NCI-H510A treated with DMSO at 0.1 percent for 48 hours (cell line): Measurements from ENCODE around the gene OR10T2.
"Not testable (repeated sequence)": the region's sequence is repeated elsewhere in the genome, so short reads cannot be mapped to it uniquely, and the experiment has no call there.

Experiments
- DNase-seq: peaks from one replicate; lab custom pipeline; 2025; lab: John Stamatoyannopoulos, UW

The OR10T2 gene, protein sequence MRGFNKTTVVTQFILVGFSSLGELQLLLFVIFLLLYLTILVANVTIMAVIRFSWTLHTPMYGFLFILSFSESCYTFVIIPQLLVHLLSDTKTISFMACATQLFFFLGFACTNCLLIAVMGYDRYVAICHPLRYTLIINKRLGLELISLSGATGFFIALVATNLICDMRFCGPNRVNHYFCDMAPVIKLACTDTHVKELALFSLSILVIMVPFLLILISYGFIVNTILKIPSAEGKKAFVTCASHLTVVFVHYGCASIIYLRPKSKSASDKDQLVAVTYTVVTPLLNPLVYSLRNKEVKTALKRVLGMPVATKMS

DNA sequence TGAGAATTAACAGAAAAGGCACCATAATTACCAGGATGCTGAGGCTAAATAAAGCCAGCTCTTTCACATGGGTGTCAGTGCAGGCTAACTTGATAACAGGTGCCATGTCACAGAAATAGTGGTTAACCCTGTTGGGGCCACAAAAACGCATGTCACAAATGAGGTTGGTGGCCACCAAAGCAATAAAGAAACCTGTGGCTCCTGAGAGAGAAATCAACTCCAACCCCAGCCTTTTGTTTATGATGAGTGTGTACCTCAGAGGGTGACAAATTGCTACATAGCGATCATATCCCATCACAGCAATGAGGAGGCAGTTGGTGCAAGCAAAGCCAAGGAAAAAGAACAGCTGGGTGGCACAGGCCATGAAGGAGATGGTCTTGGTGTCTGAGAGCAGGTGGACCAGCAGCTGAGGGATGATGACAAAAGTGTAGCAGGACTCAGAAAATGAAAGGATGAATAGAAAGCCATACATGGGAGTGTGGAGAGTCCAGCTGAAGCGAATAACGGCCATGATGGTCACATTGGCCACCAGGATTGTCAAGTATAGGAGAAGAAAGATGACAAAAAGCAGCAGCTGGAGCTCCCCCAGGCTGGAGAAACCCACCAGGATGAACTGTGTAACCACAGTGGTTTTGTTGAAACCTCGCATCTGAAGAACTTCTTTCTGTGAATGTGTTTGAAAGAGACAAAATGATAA is at the start of gene OR10T2:
OR10T2 (minus strand) TSS at position 649 of the 697 bp plus-strand sequence; CDS start at position 649, 0 bp downstream.
- no peak for DNase-seq

DNA sequence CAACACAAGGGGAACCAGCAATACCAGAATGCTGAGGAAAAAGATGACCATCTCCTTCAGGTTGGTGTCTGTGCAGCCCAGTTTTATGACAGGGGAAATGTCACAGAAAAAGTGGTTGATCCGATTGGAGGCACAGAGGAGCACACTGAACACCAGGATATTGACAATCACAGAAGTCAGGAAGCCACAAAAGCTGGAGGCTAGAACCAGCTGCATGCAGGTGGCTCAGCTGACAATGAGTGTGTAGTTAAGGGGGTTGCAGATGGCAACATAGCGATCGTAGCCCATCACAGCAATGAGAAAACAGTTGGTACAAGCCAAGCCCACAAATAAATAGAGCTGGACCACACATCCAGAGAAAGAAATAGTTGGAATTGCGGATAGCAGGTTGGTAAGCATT is 46.1 kb upstream of the OR10T2 start:
- no peak for DNase-seq

DNA sequence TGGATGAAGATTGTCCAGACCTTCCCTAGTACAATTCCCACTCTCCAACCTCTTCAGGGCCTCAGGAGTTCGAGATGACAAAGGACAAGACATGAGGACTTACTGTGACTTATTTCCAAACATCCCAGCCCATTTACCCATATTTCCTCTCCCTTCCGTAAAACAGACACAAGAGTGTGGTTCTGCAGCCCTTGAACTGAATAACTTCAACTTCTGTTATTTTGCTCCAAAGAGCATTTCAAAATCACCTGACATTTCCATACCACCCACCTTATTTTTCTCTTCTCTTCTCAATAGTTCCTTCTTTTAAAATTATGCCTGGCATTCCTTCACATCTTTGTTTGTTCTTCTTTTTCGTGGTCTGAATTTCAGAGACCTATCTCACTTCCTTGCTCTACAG is 35.5 kb upstream of the OR10T2 start:
- no peak for DNase-seq

DNA sequence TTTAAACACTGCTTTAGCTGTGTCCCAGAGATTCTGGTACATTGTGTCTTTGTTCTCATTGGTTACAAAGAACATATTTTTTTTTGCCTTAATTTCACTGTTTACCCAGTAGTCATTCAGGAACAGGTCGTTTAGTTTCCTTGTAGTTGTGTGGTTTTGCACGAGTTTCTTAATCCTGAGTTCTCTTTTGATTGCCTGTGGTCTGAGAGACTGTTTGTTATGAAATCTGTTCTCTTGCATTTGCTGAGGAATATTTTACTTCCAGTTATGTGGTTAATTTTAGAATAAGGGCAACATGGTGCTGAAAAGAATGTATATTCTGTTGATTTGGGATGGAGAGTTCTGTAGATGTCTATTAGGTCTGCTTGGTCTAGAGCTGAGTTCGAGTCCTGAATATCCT is 30.9 kb upstream of the OR10T2 start:
- not testable (repeated sequence) for DNase-seq

DNA sequence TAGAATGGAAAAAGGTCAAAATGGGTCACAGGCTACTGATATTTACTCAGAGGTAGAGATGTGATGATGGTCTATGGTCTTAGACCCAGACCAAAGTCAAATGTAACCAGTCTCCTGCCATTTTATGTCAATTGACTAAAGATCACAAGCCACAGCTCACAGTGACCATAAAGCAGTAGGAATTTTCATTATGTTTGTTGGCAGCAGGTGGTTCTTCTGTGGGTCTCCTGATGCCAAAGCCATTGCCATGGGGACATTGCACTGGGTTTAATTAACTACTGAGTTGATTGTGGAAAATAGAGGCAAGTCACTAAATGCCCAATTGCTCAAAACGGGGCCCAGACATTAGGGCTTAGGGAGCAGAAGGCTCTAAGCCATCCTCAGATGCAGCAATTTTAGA is 26.9 kb upstream of the OR10T2 start, which contains the start of gene OR10K2:
OR10K2 (minus strand) TSS at position 101 of the 400 bp plus-strand sequence. CDS start 5,371 bp downstream, outside the sequence.
- no peak for DNase-seq

DNA sequence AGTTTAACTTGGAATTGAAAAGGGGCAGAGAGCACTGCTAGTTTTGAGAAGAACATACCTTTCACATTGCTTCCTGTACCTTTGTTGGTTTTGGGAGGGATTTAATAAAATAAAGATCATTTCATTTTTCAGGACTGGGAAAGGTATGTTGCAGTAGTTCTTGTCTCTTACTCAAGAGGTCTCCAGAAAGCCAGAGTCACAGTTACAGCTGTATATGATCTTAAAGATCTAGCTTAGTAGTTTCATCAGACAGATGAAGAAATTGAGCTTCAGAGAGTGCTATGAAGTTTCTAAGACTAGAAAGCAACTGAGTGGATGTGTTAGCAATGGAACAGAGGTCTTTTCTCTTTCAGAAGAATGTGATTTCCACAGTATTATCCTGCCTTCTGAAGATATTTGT is 25.8 kb upstream of the OR10T2 start:
- DNase-seq, result no peak

DNA sequence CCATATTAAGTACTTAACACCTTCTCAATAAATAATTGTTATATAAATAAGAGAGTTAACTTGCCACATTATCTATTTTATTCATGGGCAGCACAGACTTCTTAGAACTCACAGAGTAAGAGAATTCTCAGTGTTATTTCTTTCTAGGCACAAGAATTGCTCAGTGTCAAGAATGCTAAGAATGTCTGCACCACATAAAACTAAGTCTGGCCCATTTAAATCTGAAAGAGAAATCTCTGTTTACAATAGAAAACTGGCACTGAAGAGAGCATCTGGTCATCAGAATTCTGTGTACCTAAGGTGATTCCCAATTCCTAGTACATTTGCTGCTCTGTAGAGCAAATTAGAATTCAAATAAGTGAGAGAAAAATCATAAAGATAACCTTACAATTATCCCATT is 22.9 kb upstream of the OR10T2 start:
- no peak for DNase-seq

DNA sequence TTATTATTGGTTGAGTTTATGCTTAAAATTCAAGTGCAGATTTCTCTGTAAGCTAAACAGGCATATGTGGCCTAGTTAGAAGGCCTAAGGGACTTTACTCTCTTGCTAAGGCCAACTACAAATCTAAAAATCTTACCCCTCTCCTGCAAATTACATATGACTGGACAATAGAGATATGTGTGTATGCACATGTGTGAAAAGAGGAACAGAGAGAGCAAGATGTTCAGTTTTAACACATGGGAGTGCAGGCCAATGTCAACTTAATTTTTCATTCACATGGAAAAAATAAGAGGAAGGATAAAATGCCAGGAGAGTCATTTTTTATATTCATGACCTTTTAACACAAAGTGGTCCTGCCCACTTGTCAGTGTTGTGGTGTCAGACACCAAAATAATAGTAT is 18.3 kb upstream of the OR10T2 start:
- DNase-seq, result no peak

DNA sequence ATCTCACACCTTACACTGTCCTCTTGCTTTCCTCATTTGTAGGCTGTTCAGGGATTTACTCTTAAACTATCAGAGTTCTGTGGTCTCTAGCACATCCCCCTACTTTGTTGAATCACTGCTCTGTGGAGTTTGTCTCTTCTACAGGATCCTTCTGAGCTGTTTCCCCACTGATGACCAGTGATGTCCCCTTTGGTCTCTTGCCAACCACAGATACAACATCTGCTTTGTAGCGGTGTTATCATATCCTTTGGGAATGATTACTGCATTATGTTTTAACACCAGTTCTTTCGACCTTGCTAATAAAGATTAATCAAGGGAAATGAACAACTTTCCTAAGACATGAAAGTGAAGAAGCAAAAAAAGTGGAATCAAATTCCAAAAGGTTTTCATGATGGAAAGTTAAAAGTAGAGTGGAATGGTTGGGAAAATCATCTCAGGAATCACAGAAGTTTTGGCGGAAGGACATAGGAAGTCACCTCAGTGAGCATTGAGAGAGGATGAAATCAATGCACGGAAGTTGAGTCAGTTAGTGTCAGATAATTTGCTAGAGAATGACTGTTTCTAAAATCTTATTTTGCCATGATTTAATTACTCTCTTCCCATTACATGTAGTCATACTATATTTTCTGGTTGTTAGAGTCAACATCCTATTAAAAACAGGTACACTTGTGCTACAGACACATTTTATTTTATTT is 15.5 kb upstream of the OR10T2 start:
- no peak for DNase-seq

DNA sequence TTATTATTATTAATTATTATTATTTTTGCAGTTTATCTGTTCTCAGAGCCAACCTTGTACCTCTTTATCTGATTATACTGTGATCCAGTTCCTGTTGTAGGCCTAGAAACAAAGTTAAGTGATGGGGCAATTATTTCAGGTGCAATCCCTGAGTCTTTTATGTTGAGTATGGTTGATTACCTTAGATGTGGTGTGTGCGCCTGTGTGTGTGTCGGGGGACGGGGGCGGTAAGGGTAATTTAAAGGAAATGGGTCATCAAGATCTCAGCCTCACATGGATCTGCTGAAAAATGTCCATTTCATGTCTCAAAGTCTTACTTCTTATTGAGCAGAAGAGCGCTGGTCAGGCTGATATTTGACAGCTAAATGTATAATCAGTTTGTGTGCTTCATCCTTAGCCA is 7.8 kb upstream of the OR10T2 start:
- DNase-seq, result no peak

DNA sequence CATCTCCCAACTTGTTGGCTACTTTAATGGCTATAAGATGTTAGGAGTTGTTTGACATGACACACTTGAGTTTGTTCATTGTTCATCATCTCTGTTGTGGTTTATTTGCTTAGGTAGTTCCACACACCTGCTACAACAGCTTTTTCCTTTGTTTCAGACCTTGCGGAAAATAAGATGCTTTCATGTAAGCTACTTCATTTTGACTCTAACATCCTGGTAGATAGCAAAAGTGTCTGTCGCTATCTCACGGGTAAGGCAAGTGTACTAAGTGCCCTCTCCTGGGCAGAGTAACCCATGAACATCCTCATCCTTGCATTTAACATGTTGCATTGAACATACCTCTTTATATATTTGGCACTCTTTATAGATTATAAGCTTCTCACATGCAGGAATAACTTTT is 1.6 kb upstream of the OR10T2 start:
- DNase-seq, result peak; percentile 43

DNA sequence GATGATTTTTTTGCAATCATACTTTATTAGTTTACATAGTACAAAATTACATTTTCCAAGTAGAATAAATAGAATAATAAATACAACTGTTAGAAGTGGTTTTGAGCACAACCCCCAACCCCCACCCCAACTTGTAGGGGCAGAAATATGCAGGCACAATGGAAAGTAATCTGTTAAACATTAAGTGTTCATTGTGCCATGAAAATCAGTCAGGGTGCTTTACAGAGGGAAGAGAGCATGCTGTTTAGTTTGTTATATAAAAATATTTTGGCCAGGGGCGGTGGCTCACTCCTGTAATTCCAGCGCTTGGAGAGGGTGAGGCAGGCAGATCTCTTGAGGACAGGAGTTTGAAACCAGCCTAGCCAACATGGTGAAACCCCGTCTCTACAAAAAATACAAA is 2.6 kb downstream of the OR10T2 start:
- DNase-seq, result no peak

DNA sequence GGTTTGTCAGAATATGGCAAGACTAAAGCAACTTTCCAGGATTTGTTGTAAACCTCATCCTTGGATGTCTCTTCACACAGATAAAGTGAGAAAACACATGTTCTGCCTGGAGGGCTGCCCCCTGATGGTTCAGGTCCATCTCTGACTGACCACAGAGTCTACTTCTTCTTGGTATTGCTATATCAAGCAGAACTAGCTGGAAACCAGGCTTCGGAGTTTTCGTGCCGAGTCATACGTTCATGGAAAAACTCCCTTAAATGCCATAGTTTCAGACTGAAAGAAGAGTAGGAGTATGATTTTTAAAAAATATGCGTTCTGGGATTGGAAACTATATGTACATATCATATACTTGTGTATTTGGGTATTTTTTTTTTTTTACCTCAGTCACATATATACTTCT is 5.8 kb downstream of the OR10T2 start:
- no peak for DNase-seq

DNA sequence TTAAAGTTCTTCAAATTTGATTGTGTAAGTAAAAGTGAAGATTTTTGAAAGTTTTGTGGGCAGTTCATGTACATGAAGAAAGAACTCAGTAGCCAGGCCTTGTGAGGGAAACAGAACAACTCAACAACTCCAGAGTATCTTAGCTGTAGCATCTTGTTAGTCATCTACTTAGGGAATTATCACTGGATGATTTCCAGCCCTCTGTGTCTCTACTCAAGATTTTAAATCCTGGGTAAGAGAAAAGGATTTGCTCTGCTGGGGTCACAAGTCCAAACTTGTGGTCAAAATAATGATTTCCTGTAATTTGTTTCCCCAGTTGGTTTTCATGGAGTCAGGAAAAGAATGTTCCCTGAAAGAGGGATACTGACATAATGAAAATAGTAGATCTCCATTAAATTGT is 8.2 kb downstream of the OR10T2 start:
- no peak for DNase-seq

DNA sequence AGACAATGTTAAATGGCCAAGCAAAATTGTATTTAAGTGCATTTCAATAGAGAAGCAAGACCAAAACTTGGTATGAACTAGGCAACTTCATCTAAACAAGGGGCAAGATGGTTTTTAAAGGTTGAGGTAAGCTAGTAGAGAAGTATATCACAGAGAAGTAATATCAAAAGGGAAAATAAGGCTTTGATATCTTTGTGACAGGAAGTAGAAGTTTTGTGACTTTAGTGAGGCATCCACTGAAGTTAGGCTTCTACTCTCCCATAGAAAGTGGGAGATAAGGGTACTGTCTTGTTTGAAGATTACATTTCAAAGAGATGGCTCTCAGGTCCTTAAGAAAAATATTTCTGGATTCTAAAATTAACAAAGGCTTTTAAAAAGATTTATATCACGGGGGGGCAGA is 8.9 kb downstream of the OR10T2 start:
- DNase-seq, result no peak

DNA sequence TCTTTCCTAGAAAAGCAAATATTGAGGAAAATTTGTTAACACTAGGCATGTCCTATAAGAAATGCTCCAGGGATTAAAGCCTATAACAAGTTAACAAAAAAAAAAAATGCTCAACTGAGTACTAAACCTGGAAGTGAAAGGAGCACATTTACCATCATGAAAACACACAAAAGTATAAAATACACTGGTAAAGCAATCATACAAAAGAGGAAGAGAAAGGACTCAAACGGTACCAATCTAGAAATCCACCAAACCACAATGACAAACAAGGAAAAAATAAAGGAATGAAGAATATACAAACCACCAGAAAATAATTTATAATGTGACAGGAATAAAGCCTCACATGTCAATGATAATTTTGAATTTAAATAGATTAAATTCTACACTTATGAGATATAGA is 24.4 kb downstream of the OR10T2 start:
- DNase-seq, result no peak

DNA sequence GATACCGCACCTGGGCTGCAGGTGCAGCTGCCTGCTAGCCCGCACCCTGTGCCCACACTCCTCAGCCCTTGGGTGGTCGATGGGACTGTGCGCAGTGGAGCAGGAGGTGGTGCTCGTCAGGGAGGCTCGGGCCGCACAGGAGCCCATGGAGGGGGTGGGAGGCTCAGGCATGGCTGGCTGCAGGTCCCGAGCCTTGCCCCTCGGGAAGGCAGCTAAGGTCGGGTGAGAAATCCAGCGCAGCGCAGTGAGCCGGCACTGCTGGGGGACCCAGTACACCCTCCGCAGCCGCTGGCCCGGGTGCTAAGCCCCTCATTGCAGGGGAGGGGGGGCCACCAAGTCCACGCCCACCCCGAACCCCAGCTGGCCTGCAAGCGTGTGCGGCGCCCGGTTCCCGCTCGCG is 25.2 kb downstream of the OR10T2 start:
- not testable (repeated sequence) for DNase-seq

DNA sequence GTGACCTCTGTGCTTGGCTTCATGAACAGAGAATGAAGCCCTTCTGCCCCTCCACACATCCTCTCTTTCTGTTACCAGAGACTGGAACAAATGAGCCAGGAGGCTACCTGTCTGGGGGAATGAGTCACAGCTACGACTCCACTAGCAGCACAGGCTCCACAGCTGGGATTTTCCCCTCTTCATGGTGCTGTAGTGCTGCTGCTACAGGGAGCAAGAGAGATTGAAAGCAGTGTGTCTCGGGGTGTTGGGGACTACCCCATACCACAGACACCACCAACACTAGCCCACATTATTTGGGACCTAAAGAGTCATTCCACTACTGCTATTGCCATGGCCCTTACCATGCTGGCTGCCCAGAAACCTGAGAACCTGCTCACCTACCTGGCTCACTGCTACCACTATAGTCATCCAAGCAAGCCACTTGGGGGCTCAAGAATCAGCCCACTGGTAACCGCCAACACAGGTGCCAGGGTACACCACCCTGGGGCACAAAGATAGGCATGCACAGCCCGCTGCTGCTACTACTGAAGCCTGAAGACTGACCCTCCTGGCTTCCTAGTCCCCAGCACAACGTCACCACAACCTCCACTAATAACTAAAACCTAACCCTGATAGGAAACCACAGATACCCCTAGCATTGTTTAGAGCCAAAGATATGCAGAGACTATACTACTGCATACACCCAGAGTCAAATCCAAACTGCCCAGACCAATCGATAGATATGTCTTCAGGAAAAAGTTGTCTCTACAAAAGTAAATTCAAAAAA is 27.9 kb downstream of the OR10T2 start:
- DNase-seq, result no peak

DNA sequence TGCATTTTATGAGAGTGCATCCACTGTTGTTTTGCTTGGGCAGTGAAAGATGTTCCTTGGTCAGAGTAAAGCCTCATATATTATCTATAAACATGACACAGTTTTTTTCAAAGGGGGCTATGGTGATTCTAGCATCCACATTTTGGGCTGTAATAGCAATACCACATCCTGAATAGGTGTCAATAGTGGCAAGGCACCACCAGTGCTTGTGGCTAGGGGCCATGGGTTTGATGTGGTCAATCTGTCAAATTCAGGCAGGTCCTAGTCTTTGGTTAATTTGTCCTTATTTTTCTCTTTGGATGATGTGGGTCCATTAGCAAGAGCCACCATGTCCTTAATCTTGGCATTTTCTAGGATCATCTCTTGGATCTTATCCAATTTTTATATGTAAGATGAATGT is 32.5 kb downstream of the OR10T2 start:
- no peak for DNase-seq

DNA sequence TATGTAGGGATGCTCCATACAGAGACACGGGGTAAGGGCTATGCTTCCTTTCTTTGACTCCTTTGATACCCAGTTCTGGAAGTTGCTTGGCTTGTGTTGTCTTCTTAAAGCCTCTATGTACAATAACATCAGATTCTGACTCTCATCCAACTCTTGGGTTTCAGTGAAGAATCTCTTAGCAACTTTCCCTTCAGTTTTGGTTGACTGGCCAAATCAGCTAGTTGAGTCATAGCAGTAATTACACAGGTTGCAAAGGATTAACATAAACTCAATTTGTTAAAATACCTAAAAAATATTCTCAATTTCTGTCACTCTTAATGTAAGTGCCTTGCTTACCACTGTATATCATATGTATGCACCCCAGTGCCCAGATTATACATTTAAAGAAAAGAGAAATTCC is 36.3 kb downstream of the OR10T2 start:
- no peak for DNase-seq

DNA sequence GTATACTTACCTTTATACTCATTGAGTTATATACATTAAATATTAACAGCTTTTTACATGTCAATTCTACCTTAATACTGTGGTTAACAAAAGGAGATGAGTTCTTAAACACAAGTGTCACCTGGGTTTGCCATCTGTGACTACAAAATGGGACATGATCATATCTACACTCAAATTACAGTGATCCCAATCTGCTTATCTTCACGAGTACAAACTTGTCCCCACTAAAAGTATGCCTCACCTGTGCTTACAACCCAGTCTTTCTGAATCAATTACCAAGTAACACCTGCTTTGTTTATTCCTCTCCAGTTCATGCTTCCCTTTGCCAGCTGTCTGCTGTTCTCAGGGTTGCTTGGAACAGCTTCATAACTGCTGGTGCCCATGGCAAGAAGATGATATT is 36.8 kb downstream of the OR10T2 start:
- peak; percentile 54 for DNase-seq

DNA sequence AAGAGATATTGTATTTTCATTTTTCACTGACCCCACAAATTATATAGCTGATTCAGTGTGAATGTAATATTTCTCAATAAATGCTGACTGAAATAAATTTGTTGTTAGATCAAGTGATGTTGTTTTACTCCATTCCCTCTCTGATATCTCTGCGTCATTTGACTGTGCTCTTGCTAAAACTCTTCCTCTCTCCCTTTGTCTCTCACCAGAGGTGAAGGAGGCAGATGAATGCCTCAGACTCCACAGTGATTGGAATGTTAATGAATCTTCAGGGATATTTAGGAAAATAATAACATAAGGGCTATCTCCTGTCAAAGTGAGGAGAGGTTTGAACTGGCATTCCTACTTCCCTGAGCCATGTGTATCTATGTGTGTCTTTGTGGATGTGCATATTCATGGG is 41.8 kb downstream of the OR10T2 start:
- no peak for DNase-seq
